C4-2B (cell line): ENCODE results near the gene DPM2.

Experiments
- H3K27ac ChIP-seq: fragments of 450-650 bp; 2 replicates; pipeline ENCODE4 v1.5.1; 2017
- ZFX ChIP-seq: fragments of 450-650 bp; IDR thresholded peaks from 2 replicates; pipeline ENCODE4 v1.6.1; 2017
- TF ChIP-seq, protein P1 (sequence below): fragments of 450-650 bp; conservative IDR thresholded peaks from 2 replicates; pipeline ENCODE4 v1.5.1; 2017; ENCODE audit warnings: mild to moderate bottlenecking

DPM2 gene

GRCh38 chr9:127905004-127905728, 32.5 kb downstream of the DPM2 start:
- H3K27ac ChIP-seq, result no peak overlapping the region
- no peak for TF ChIP-seq ZFX
- TF ChIP-seq, protein P1, sequence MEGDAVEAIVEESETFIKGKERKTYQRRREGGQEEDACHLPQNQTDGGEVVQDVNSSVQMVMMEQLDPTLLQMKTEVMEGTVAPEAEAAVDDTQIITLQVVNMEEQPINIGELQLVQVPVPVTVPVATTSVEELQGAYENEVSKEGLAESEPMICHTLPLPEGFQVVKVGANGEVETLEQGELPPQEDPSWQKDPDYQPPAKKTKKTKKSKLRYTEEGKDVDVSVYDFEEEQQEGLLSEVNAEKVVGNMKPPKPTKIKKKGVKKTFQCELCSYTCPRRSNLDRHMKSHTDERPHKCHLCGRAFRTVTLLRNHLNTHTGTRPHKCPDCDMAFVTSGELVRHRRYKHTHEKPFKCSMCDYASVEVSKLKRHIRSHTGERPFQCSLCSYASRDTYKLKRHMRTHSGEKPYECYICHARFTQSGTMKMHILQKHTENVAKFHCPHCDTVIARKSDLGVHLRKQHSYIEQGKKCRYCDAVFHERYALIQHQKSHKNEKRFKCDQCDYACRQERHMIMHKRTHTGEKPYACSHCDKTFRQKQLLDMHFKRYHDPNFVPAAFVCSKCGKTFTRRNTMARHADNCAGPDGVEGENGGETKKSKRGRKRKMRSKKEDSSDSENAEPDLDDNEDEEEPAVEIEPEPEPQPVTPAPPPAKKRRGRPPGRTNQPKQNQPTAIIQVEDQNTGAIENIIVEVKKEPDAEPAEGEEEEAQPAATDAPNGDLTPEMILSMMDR, result no peak

GRCh38 chr9:127904561-127905003, 33.1 kb downstream of the DPM2 start:
- H3K27ac ChIP-seq, result no peak overlapping the region
- TF ChIP-seq, protein P1, result no peak
- TF ChIP-seq ZFX, result no peak

- no peak overlapping the region; the same call in 1 of the 2 replicates for H3K27ac ChIP-seq
- TF ChIP-seq, protein P1, result no peak
- TF ChIP-seq ZFX, result no peak
Observed at GRCh38 chr9:127903557-127904475, 33.8 kb downstream of the DPM2 start.

DNA sequence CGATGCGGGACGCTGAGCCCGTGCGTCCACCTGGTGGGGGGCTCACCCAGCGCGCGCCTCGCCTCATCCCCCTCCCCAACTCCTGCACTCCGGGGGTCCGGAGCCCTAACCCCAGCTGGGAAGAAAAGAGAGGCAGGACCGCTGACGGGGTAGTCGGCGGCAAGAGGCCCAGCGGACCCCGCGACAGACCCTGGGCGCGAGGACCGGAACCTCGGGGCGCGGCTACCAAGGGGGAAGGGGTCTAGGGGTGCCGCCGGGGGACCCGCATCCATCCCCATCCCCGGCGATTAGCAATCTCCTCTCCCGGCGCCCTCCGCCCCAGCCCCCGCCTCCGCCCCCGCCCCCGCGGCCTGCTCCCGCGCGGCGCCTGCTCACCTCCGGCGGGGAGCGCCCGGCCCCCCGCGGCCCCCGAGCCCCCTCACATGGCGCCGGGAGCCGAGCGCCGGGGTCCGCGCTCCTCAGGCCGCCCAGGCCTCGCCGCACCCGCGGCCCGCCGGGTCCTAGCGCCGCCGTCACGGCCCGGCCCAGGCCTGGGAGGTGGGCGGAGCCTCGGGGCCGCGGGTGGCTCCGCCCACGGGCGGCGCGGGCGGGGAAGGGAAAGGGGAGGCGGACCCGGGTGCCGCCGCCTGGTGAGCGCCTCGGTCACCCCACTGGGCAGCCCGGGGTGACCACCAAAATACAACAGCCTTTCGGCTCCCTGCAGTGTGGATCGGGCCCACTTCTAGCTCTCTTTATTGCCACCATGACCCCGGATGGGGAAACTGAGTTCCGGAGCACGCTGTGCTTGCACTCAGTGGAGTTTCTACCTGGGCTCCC, 38.3 kb downstream of the DPM2 start, which contains the start of gene ST6GALNAC6:
Gene ST6GALNAC6, minus strand, starts transcription at position 476 of the 816 bp plus-strand sequence. CDS start 1,622 bp downstream, outside the sequence.
- H3K27ac ChIP-seq, result peak within 1 kb of the TSS; percentile 69
- TF ChIP-seq, protein P1, result no peak
- no peak; the same call in 1 of the 2 replicates for TF ChIP-seq ZFX

GRCh38 chr9:127898433-127899127, 39.1 kb downstream of the DPM2 start:
- H3K27ac ChIP-seq, result peak overlapping the region; percentile 69
- TF ChIP-seq, protein P1, result no peak
- no peak for TF ChIP-seq ZFX

GRCh38 chr9:127897193-127897692, 40.4 kb downstream of the DPM2 start:
- H3K27ac ChIP-seq, result 0 out of 2 replicates have a peak overlapping the region, but pooled peaks have one; percentile 5
- TF ChIP-seq ZFX, result no peak
- TF ChIP-seq, protein P1, result no peak
